IMR-90 (cell line): ENCODE data around the gene XRN2. TPM values are rescaled to one million over a fixed set of nuclear protein-coding genes. Genes with fewer than 3 reads are reported as not detected.

Source experiments
- ATAC-seq: fragments of 200-7000 bp; cut with Tn5 transposase; 2 replicates; pipeline ENCODE4 v1.9.1; 2020; ENCODE audit warnings: low read depth, mild to moderate bottlenecking, moderate library complexity
- BruUV-seq: library from RNA; stranded (reverse); fragments of 400-500 nt; replicated peaks from 2 replicates; lab custom pipeline; 2021; lab: Mats Ljungman, UMichigan
- CTCF ChIA-PET: fragments of 300-600 bp; formaldehyde crosslinking; extraction: SDS; loops from one replicate; lab custom pipeline; 2021; ENCODE audit warnings: antibody characterized with exemption; lab: Yijun Ruan, JAX
- POLR2A ChIA-PET: fragments of 300-600 bp; sonication (Branson Sonifier 250); formaldehyde crosslinking; loops from one replicate; lab custom pipeline; 2022; ENCODE audit warnings: antibody characterized with exemption; ENCODE audit not compliant: unreplicated experiment; lab: Charles Lee
- DNase-seq: peaks from one replicate; pipeline ENCODE4 v3.0.0; 2013
- H2AFZ ChIP-seq: replicated peaks from 2 replicates; pipeline ENCODE3; 2013; ENCODE audit warnings: low read length, mild to moderate bottlenecking; ENCODE audit not compliant: poor library complexity
- H2AK5ac ChIP-seq: 2 replicates; pipeline ENCODE4 v1.6.1; 2013; ENCODE audit warnings: low read depth, low read length, inconsistent platforms
- H2AK9ac ChIP-seq: replicated peaks from 2 replicates; pipeline ENCODE3; 2013; ENCODE audit warnings: mild to moderate bottlenecking, low read depth, low read length, moderate library complexity; ENCODE audit not compliant: poor library complexity
- H2BK120ac ChIP-seq: 2 replicates; pipeline ENCODE4 v1.6.1; 2013; ENCODE audit warnings: low read depth, low read length, inconsistent platforms
- H2BK15ac ChIP-seq: 3 replicates; pipeline ENCODE4 v1.6.1; 2013; ENCODE audit warnings: low read depth, low read length, inconsistent platforms
- H2BK20ac ChIP-seq: 2 replicates; pipeline ENCODE4 v1.6.1; 2013; ENCODE audit warnings: low read depth, mild to moderate bottlenecking, inconsistent platforms, low read length, moderate library complexity
- H2BK5ac ChIP-seq: 2 replicates; pipeline ENCODE4 v1.6.1; 2013; ENCODE audit warnings: mild to moderate bottlenecking, low read depth, low read length, inconsistent platforms; ENCODE audit not compliant: poor library complexity, severe bottlenecking
- H3K14ac ChIP-seq: replicated peaks from 2 replicates; pipeline ENCODE4 v1.6.1; 2013; ENCODE audit warnings: low read depth, low read length, inconsistent platforms
- H3K18ac ChIP-seq: 2 replicates; pipeline ENCODE4 v1.6.1; 2013; ENCODE audit warnings: low read depth, low read length, control low read depth
- H3K23ac ChIP-seq: 2 replicates; pipeline ENCODE4 v1.6.1; 2013; ENCODE audit warnings: low read depth, low read length, inconsistent platforms
- H3K27ac ChIP-seq: 2 replicates; pipeline ENCODE4 v1.5.1; 2013; ENCODE audit warnings: mild to moderate bottlenecking, control low read depth, low read length; ENCODE audit not compliant: insufficient read depth
- H3K27me3 ChIP-seq: 2 replicates; pipeline ENCODE4 v1.6.1; 2013; ENCODE audit warnings: low read length; ENCODE audit not compliant: control insufficient read depth, insufficient read depth
- H3K36me3 ChIP-seq: 2 replicates; pipeline ENCODE4 v1.6.1; 2013; ENCODE audit warnings: low read length, mixed read lengths; ENCODE audit not compliant: control insufficient read depth, insufficient read depth
- H3K4ac ChIP-seq: 2 replicates; pipeline ENCODE4 v1.6.1; 2013; ENCODE audit warnings: low read depth, low read length, inconsistent platforms
- H3K4me1 ChIP-seq: 2 replicates; pipeline ENCODE4 v1.6.1; 2013; ENCODE audit warnings: low read length, mixed read lengths; ENCODE audit not compliant: control insufficient read depth, insufficient read depth
- H3K4me2 ChIP-seq: 2 replicates; pipeline ENCODE4 v1.6.1; 2013; ENCODE audit warnings: low read depth, mild to moderate bottlenecking, control low read depth, low read length, moderate library complexity
- H3K4me3 ChIP-seq: 2 replicates; pipeline ENCODE4 v1.5.1; 2013; ENCODE audit warnings: low read depth, mild to moderate bottlenecking, control low read depth, low read length, moderate library complexity; ENCODE audit not compliant: insufficient read depth
- H3K56ac ChIP-seq: 2 replicates; pipeline ENCODE4 v1.6.1; 2013; ENCODE audit warnings: low read length, inconsistent platforms; ENCODE audit not compliant: insufficient read depth; ENCODE audit errors: extremely low read depth
- H3K79me1 ChIP-seq, 2 experiments: 2 replicates each; pipeline ENCODE4 v1.6.1; 2013; ENCODE audit warnings: low read length in 2 of 2, inconsistent platforms in 1 of 2, low read depth in 1 of 2
- H3K9ac ChIP-seq: 2 replicates; pipeline ENCODE4 v1.6.1; 2013; ENCODE audit warnings: low read depth, low read length, control low read depth
- H3K9me1 ChIP-seq: 2 replicates; pipeline ENCODE4 v1.6.1; 2013; ENCODE audit warnings: low read length, inconsistent platforms; ENCODE audit not compliant: insufficient read depth
- H3K9me3 ChIP-seq: 2 replicates; pipeline ENCODE4 v1.6.1; 2013; ENCODE audit warnings: low read length; ENCODE audit not compliant: control insufficient read depth, insufficient read depth
- H4K20me1 ChIP-seq: 2 replicates; pipeline ENCODE4 v1.6.1; 2013; ENCODE audit warnings: low read length, inconsistent platforms; ENCODE audit not compliant: insufficient read depth
- H4K5ac ChIP-seq: 2 replicates; pipeline ENCODE4 v1.6.1; 2013; ENCODE audit warnings: mild to moderate bottlenecking, low read depth, low read length, control low read depth
- H4K8ac ChIP-seq, 2 experiments: 2 replicates each; pipeline ENCODE4 v1.6.1; 2013; ENCODE audit warnings: low read depth in 2 of 2, low read length in 2 of 2, control low read depth in 1 of 2, inconsistent platforms in 1 of 2
- H4K91ac ChIP-seq: 2 replicates; pipeline ENCODE4 v1.6.1; 2013; ENCODE audit warnings: low read depth, low read length, inconsistent platforms; ENCODE audit not compliant: insufficient read depth
- BHLHE40 ChIP-seq: fragments of 150-350 bp; IDR thresholded peaks from 2 replicates; pipeline ENCODE4 v1.6.1; 2016; ENCODE audit warnings: mild to moderate bottlenecking, low read depth, low read length
- CEBPB ChIP-seq: IDR thresholded peaks from 2 replicates; pipeline ENCODE4 v1.6.1; 2012; ENCODE audit warnings: low read depth, low read length, improper control_type of control experiment
- CTCF ChIP-seq: conservative IDR thresholded peaks from 2 replicates; pipeline ENCODE4 v1.5.1; 2012; ENCODE audit warnings: mild to moderate bottlenecking, low read depth, low read length, improper control_type of control experiment
- MAFK ChIP-seq: IDR thresholded peaks from 2 replicates; pipeline ENCODE4 v1.6.1; 2012; ENCODE audit warnings: low read depth, low read length, improper control_type of control experiment
- MAZ ChIP-seq: IDR thresholded peaks from 2 replicates; pipeline ENCODE4 v1.6.1; 2012; ENCODE audit warnings: low read depth, mild to moderate bottlenecking, low read length, improper control_type of control experiment, moderate library complexity, borderline replicate concordance
- RCOR1 ChIP-seq: IDR thresholded peaks from 2 replicates; pipeline ENCODE4 v1.6.1; 2012; ENCODE audit warnings: mild to moderate bottlenecking, low read length, improper control_type of control experiment; ENCODE audit not compliant: insufficient replicate concordance
- RFX5 ChIP-seq: IDR thresholded peaks from 2 replicates; pipeline ENCODE4 v1.8.0; 2012; ENCODE audit warnings: low read depth, mild to moderate bottlenecking, low read length, moderate library complexity
- WGBS, 2 experiments: methylation state at CpG; one replicate each; pipeline versions ENCODE4 v1.1.5 to v1.1.7; 2013; ENCODE audit warnings: missing lambda C conversion rate in 2 of 2; ENCODE audit not compliant: insufficient read length in 1 of 2; ENCODE audit errors: extremely low coverage in 2 of 2; 5-methylcytosine and 5-hydroxymethylcytosine counted together
- dilution Hi-C: fragments of 300-500 bp; cut with HindIII; formaldehyde crosslinking; loops from one replicate; pipeline ENCODE4 v1.14.3; 2018; ENCODE audit warnings: low sequenced_read_pairs; ENCODE audit not compliant: unreplicated experiment
- in situ Hi-C: fragments of 300-500 bp; cut with MboI; formaldehyde crosslinking; loops from 3 replicates; pipeline ENCODE4 v1.14.3; 2019; ENCODE audit warnings: low sequenced_read_pairs, inconsistent platforms, mixed read lengths
- intact Hi-C: fragments of 100-400 bp; cut with micrococcal nuclease; formaldehyde crosslinking; loops from 2 replicates; pipeline ENCODE4 v1.10.0; 2022
- polyA plus RNA-seq, 3 experiments: library from polyadenylated mRNA; depleted of rRNA; stranded (reverse); fragments of >200 nt; gene quantifications; 2 replicates each; pipeline ENCODE4 v1.2.3, GENCODE V29; 2012; ENCODE audit warnings: low replicate concordance in 1 of 3
- total RNA-seq: library from RNA; depleted of rRNA; stranded (reverse); fragments of >200 nt; gene quantifications from 2 replicates; pipeline ENCODE4 v1.2.3, GENCODE V29; 2012

Gene XRN2
- total and polyA plus RNA-seq, 2 of the 4 experiments (the other 2 are of a cell fraction): 58.1 to 70.8 TPM

DNA sequence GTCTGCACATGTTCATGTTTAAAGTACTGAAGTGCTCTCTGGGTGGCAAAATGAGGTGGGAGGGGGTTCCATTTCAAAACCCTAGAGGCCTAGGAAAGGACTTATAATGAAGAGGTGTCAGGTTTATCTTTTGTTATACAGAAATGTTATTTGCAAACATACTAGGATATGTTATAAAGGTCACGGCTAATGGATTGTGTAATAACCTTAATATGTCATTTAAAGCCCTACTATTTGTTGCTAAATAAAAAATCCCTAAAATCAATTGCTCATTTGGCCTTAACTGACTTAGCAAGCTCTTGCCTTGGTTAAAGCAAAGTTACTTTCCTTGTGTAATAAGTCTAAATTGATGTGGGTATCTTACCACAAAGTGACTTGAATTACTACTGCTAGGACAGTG lies 85.4 kb downstream of the XRN2 start:
- dilution Hi-C loops (no loop called here), intact Hi-C loops (loop anchor here (5.0 kb wide), 1 partner anchor 86 kb away; the partner anchor contains the start of gene XRN2), in situ Hi-C loops (no loop called here)
- peaks cover 2% of the 10 kb centered on the region; the same call in 1 of the 2 replicates for H3K4me1 ChIP-seq
- H3K14ac ChIP-seq: no peak overlapping the region
- no peak overlapping the region for H3K9ac ChIP-seq
- no peak overlapping the region for H2BK20ac ChIP-seq
- peaks cover 22% of the 10 kb centered on the region for H3K27me3 ChIP-seq
- no peak overlapping the region for H3K56ac ChIP-seq
- WGBS, 2 experiments: no CpG with 5 or more reads among the region's 1 CpG
- TF ChIP-seq MAFK: no peak
- TF ChIP-seq RFX5: no peak
- TF ChIP-seq CTCF: no peak
- TF ChIP-seq RCOR1: no peak
- TF ChIP-seq MAZ: no peak
- no peak for TF ChIP-seq BHLHE40
- TF ChIP-seq CEBPB: peak; percentile 58
- peaks cover 8% of the 10 kb centered on the region for H3K36me3 ChIP-seq
- H3K79me1 ChIP-seq: no peaks in the 10 kb centered on the region; a peak in 1 of 4 replicates
- H3K27ac ChIP-seq: no peak overlapping the region
- no peak overlapping the region for H3K4ac ChIP-seq
- no TSS peak for BruUV-seq
- no peak overlapping the region for H3K23ac ChIP-seq
- no peak overlapping the region for H4K91ac ChIP-seq
- H2BK5ac ChIP-seq: no peak overlapping the region
- H3K18ac ChIP-seq: no peak overlapping the region
- peaks cover 2% of the 10 kb centered on the region; the same call in 1 of the 2 replicates for H3K9me3 ChIP-seq
- ChIA-PET CTCF (no interaction called here), POLR2A (no interaction called here)
- no peak overlapping the region for H2AK5ac ChIP-seq
- no peak overlapping the region for H4K5ac ChIP-seq
- no peak overlapping the region for H2BK120ac ChIP-seq
- H2AK9ac ChIP-seq: no peak overlapping the region
- no peak overlapping the region for H2AFZ ChIP-seq
- H3K9me1 ChIP-seq: no peaks in the 10 kb centered on the region
- ATAC-seq (no peak), DNase-seq (no peak)
- H4K20me1 ChIP-seq: no peaks in the 10 kb centered on the region
- H4K8ac ChIP-seq: no peak overlapping the region
- no peak overlapping the region for H3K4me2 ChIP-seq
- H3K4me3 ChIP-seq: no peak overlapping the region
- H2BK15ac ChIP-seq: no peak overlapping the region
